HG02981 (cell line): ENCODE measurements around the gene TMEM117.
"Not testable (repeated sequence)": the region's sequence is repeated elsewhere in the genome, so short reads cannot be mapped to it uniquely, and the experiment has no call there.

Source experiments
- ATAC-seq: cut with Tn5 transposase; IDR thresholded peaks from one replicate; pipeline ENCODE4 v1.9.1; 2021; ENCODE audit warnings: mild to moderate bottlenecking, moderate library complexity; ENCODE audit not compliant: unreplicated experiment

Gene TMEM117

GRCh38 chr12:44367136-44367535 lies 531.3 kb downstream of the TMEM117 start:
- no peak for ATAC-seq

GRCh38 chr12:44367916-44368315 lies 532.0 kb downstream of the TMEM117 start:
- no peak for ATAC-seq

- ATAC-seq: no peak
These were observed 534.1 kb downstream of the TMEM117 start for GRCh38 chr12:44369998-44370397.

- ATAC-seq: no peak
These were observed 535.1 kb downstream of the TMEM117 start for GRCh38 chr12:44370982-44371381.

- ATAC-seq: no peak
These were observed 536.4 kb downstream of the TMEM117 start for GRCh38 chr12:44372259-44372658.

- ATAC-seq: no peak
These were observed 539.8 kb downstream of the TMEM117 start for GRCh38 chr12:44375694-44376093.

- no peak for ATAC-seq
These were observed 541.7 kb downstream of the TMEM117 start for GRCh38 chr12:44377443-44378187.

- ATAC-seq: not testable (repeated sequence)
These were observed 543.2 kb downstream of the TMEM117 start for GRCh38 chr12:44379113-44379512.

GRCh38 chr12:44379831-44380230 lies 544.0 kb downstream of the TMEM117 start:
- ATAC-seq: no peak

- ATAC-seq: no peak
These were observed 545.0 kb downstream of the TMEM117 start for GRCh38 chr12:44380861-44381260.

- ATAC-seq: no peak
These were observed 545.5 kb downstream of the TMEM117 start for GRCh38 chr12:44381341-44381740.

- no peak for ATAC-seq
These were observed 548.3 kb downstream of the TMEM117 start for GRCh38 chr12:44384136-44384535.

- no peak for ATAC-seq
These were observed 550.1 kb downstream of the TMEM117 start for GRCh38 chr12:44385964-44386363.

GRCh38 chr12:44387581-44387980 lies 551.7 kb downstream of the TMEM117 start:
- ATAC-seq: no peak

GRCh38 chr12:44389038-44389437 lies 553.2 kb downstream of the TMEM117 start:
- no peak for ATAC-seq

GRCh38 chr12:44389896-44390295 lies 554.0 kb downstream of the TMEM117 start:
- no peak for ATAC-seq

GRCh38 chr12:44397631-44398030 lies 561.8 kb downstream of the TMEM117 start:
- no peak for ATAC-seq

- no peak for ATAC-seq
These were observed 567.3 kb downstream of the TMEM117 start for GRCh38 chr12:44403185-44403584.

- no peak for ATAC-seq
These were observed 569.4 kb downstream of the TMEM117 start for GRCh38 chr12:44405297-44405696.

GRCh38 chr12:44422559-44422958 lies 586.7 kb downstream of the TMEM117 start:
- ATAC-seq: no peak

GRCh38 chr12:44428825-44429224 lies 592.9 kb downstream of the TMEM117 start:
- ATAC-seq: no peak

GRCh38 chr12:44431647-44432343 lies 595.9 kb downstream of the TMEM117 start:
- ATAC-seq: peak; percentile 78
